Kasumi-1 (cell line): ENCODE measurements around the gene TNFSF8.

Source experiments
- DNase-seq, 2 experiments: peaks; one replicate each; lab custom pipeline; 2025; lab: John Stamatoyannopoulos, UW

Gene TNFSF8, protein sequence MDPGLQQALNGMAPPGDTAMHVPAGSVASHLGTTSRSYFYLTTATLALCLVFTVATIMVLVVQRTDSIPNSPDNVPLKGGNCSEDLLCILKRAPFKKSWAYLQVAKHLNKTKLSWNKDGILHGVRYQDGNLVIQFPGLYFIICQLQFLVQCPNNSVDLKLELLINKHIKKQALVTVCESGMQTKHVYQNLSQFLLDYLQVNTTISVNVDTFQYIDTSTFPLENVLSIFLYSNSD

DNA sequence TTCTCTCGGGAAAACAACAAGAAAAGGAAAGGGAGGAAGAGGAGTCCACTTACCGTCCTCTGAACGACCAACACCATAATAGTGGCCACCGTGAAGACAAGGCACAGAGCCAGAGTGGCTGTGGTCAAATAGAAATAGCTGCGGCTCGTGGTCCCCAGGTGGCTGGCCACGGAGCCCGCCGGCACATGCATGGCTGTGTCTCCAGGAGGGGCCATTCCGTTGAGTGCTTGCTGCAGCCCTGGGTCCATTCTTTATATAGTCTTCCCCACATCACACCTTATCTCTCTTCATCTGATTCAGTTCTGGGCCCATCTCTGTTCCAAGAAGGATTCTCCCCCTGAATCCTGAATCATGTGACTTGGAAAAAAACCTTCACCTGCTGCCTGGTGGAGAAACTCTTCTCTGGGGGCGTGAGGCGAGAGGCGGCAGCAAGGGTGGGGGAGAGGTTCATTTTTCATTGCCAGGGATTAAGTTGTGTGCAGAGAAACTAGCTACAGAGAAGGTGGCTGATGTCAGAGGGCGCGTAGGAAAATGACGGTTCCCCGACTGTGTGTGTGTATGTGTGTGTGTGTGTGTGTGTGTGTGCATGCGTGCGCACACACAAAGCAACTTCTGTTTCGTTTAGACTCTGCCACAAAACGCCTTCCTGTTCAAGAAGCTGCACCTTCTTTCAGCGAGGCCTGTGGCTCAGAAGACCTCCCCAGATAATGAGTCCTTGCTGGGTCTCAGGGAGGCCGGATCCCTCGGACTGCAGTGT is at the start of gene TNFSF8:
Gene TNFSF8, minus strand, starts transcription at position 536 of the 757 bp plus-strand sequence. Its CDS starts 288 bp downstream, at position 248.
- DNase-seq = peak; percentile 67 to 70

DNA sequence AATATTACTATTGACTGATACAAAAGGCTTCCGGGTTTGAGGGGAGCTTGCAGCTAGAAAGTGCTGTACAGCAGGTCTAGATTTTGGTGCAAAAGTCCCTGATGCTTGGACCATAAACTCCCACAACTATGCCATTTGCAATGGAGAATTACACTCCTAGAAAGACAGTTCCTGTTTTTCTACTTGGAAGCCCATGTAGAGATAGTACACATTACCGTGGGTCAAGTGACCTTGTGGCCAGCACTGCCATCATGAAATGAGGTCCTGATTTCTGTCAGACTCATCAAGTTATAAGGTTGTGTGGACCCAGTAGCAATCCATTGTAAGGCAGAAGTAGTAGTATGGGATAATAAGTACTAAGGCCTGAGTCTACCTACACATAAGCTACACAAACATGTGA is 42.8 kb upstream of the TNFSF8 start:
- DNase-seq = no peak

DNA sequence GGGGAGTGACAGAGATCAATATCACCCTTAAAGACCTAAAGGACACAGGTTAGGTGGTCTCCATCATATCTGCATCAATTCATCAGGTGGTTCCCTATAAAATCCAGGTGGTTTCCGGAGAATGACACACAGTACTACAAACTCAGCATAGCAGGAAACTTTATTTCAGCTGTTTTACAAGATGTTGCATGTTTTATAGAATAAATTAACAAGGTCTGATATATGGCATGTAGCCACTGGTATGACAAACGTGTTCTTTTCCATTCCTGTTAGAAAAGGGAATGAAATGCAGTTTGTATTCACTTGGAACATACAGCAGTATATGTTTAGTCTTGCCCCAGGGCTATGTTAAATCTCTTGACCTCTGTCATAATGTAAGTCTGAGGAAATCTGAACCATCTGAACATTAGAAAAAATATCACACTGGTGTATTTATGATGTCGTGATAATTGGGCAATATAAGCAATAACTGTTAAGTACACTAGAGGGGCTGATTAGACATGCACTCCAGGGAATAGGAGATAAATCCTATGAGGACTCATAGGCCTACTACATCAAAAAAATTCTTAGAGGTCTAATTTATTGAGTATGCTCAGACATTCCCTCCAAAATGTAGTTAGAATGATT is 42.2 kb upstream of the TNFSF8 start:
- no peak for DNase-seq

DNA sequence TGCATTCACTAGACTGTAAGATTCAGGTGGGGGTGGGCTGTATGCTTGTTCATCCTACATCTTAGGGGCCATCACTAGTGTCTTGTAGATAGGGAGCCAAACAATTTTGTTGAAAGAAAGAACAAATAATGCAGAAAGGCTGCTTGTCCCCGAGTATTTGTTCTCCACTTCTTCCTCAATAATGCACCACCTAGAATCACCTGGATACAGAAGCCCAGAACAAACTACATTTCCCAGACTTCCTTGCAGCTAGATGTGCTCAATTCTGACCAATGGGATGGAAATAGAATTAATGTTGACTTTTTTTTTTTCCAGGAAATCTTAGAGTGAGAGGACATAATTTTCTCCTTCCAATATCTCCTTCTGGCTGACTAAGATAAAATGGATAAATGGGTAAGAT is 38.9 kb upstream of the TNFSF8 start:
- no peak for DNase-seq

DNA sequence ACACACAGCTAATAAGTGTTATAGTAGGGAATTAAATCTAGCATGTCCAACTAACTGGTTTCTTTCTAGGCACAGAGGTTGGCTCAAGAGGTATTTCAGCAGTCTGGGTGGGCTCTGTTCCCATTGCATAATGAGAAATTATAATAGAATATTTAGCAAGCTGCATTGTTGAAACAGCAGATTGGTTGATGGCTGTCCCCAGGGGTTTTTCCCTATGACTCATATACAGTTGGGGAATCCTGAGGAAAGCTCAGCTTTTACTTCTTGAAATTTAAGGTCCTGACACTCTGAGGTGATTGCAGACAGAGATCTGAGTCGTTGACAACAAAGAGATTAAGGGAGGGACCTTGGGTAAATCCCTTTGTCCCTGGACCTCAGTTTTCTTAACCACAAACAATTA is 38.3 kb upstream of the TNFSF8 start:
- DNase-seq = no peak

DNA sequence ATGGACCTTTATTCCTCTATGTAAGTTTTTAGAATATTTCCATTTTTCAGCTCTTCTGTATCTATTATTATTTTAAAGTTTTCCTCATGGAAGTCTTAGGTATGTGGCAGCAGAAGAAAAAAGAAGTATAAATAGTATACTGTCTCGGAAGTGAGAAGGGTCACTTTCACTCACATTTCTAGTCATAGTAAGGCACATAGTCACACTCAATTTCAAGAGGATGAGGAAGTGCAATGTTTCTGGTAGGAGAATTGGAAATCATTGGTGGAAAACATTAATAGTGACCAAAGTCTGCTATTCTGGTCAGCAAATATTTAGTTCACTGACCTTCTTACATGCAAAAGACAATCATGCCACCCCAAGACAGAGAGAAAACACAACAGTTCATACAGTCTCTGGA is 35.2 kb upstream of the TNFSF8 start:
- DNase-seq = no peak

DNA sequence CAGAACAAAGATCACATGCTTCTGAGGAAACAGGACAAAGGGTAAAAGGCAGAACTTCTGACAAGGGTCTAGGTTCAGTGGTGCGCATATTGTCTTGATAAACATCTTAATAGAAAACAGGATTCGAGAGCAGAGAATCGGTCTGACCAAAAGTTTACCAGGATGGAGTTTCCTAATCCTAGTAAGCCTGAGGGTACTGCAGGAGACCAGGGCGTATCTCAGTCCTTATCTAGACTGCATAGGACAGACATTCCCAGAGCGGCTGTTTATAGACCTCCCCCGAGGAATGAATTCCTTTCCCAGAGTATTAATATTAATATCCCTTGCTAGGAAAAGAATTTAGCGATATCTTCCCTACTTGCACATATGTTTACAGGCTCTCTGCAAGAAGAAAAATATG is 32.4 kb upstream of the TNFSF8 start:
- no peak for DNase-seq

DNA sequence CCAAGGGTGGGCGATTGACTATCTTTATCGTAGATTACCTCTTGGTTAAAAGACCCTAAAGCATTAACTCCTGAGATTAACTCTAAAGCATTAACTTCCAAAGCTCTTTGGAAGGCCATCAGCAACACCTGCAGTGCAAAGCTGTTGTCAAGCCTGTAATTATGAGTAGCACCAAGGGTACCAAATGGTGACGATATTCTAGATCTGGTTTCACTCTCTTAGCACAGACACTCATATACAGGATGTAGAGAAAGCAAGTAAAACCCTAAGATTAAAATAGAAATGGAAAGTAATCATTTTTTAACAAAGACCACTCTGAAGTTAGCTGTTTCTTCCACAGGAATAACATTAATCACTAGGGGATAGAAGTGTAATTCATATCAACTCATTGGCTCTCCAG is 29.9 kb upstream of the TNFSF8 start:
- no peak for DNase-seq

DNA sequence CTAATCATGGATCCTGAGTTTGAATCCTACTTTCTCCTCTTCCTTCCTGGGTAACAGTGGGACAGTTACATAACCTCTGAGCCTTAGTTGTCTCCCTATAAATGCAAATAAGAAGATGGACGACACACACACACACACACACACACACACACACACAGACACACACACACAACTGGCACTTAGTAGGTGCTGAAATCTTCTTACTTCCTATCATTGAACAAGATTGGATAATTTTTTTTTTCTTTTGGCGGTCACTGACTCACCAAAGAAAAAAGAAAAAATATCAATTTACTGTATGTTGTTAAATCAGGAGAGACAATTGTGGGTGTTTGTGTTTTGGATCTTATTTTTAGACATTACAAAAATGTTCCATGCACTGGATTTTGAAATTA is 28.4 kb upstream of the TNFSF8 start:
- peak; percentile 84 to 85 for DNase-seq

DNA sequence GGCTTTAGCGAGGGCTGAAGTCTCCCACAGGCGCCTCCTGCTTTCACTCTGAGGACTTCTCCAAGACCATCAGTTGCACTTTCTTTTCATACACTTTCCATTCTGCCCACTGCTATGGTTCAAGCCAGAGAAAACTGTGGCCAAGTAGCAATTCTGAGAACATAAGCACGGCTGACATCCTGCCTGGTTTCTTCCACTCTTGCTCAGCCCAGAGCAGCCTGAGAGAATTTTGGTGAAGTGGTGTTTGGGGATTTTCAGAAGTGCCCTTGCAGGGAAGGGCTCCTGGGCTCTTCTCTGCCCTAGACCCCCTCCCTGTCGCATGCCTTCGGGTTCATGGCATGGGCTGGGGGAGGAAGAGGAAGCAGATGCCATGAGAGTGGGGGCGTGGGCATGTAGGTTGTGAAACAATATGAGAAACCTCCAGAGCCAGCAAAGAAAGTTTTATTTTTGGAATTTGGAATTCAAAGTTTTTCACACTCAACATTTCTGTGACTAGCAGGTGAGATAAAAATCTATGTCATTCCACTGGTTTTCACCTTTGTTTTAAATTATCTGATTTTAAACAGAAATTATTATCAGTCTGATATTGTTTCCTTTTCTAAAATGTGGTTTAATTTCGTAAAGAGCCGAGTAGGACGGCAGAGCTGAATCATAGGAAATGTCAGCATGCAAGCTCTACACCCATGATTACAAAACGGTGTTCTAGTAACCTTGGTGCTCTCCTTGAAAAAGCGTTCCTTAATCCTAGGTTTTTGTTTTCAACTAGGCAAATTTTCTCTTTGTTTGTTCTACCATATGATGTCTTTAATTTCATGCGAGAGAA is 27.8 kb upstream of the TNFSF8 start:
- peak; percentile 92 to 94 for DNase-seq

DNA sequence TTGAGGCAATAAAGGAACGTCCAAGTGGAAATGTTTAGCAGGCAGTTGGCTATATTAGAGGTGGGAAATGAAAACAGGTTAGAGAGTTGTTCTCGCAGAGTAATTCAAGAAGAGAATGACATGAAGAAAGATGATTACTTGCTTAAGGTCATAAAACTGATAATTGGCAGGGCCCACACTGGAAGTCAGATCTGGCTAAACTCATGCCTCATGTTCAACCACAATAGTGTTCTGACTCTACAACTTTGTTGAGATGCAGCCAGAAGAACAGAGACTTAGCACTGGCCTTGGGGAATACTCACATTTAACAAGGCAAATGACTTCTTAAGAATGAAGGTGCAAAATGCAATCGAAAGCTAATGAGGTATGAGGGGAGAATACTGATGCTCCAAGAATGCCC is 27.2 kb upstream of the TNFSF8 start:
- no peak for DNase-seq

DNA sequence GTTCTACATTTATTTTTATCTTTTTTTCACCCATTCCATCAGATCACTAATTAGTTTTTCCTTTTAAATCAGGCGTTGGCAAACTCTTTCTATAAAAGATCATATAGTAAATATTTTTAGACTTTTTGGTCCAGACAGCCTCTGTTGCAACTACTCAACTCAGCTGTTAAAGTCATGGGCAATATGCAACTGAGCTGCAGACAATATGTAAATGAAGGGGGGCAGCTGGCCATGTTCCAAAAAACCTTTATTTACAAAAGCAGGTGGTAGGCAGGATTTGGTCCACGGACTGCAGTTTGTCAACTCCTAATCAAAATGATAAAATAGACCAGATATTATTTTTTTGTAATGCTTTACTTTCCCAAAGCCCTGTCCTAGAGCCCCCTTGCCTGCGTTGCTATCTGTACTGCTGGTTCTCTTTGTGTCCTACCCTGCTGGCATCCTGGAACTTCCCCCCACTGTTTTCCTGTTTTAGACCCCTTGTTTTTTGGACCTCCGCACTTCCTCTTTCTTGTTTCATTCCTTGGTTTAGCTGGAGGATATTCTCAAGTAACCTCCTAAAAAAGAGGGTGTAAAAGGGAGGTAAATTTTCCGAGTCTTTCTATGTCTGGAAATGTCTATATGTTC is 24.7 kb upstream of the TNFSF8 start:
- peak; percentile 69 to 73 for DNase-seq

DNA sequence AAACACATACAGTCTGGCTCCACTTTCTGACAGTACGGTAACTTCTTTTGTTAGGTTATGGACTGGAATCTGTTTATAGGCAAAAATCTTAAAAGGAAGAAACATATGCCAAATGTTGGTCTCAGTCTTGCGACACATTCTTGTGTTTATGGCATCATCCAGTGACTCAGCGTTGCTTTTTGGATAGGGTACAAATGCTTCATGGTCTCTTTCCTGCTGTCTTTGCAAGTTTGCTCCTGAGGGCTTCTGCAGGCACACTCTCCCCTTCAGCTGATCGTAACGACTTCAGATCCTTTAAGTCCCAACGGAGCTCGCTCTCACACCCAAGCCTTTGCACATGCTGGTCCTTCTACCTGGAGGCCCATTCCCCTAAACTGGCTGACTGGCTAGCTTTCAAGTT is 23.6 kb upstream of the TNFSF8 start:
- DNase-seq = peak; percentile 75 to 87

DNA sequence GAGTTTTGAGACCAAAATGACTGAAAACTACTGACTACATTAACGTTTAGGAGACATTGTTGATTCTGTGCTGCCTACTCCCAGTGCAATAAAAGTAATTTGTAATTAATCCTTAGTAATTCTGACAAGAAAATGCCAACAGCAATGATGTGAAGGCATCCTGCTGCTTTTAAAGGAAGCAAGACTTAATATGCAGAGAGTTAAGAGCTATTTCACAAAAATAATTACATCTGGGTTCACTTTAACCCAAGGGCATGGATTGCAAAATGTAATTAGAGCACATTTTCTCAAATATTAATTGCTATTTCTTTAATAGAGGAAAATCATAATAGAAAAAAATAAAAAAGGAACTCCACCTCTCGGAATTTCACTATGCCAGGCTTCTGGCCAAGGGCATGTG is 22.7 kb upstream of the TNFSF8 start:
- no peak for DNase-seq

DNA sequence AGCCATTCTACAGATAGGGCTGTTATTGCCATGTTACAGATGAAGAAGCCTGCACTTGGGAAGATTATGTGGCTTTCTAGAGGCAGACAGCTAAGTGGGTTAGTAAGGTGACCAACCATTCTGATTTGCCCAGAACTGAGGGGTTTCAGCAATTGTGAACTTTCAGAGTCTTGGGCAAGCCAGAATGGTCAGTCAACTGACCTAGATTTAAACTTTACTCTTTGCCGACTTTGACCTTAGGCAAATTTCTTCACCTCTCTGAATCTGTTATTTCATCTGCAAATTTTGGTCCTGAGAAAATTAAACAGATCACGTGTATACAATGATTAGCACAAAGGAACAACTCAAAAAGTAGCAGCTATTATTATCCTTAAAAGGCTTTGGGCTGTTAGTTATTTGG is 20.4 kb upstream of the TNFSF8 start:
- DNase-seq = no peak

DNA sequence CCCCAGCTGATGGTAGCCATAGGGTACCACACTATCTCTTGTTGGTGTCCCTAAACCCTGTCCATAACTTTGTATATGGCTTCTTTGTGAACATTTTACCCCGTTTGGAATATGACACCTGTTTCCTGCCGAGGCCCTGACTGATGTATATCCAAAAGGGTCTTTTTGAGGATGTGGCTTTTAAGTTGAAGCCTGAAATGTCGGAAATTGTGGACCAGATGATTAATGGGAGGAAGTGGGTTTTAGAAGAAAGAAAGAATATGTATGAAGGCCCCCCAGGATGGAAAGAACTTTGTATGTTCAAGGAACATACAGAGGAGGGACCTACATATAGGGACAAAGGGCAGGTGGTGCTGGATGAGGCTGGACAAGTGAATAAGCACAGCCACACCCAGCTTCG is 16.7 kb upstream of the TNFSF8 start:
- peak; percentile 73 to 83 for DNase-seq

DNA sequence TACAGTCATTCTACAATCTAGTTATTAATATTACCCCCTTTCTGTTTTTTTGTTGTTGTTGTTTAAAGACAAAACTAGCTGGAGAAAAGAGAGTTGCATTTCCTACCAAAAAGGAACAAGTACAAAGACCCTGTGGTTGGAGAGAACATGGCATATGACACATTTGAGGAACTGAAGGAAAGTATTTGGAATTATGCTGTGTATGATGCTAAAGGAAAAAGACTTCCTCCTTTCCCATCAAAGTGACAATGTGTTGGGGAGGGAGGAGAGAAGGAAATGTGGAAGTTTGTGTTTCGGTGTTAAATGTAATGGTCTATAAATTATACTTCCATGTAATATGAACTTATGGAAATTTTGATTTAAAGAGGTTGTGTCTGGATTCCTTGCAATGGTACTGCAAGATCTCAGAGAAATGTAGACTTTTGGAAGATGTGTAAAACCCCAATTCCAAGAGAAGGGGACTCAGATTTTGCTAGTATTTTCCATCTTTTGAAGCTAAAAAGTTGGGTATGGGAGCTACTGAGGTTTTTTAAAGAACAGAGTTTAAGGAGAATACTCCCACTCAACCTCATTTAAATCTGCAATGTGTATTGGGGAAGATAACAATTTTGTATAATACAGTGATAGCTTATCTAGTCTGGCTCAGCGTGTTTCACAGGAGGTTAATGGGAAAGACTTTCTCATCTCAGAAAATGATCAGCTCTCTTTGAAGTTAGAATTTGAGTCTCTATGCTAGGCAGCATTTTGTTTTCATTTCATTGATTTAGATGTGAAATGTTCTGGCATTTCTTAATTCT is 15.4 kb upstream of the TNFSF8 start:
- DNase-seq = no peak

DNA sequence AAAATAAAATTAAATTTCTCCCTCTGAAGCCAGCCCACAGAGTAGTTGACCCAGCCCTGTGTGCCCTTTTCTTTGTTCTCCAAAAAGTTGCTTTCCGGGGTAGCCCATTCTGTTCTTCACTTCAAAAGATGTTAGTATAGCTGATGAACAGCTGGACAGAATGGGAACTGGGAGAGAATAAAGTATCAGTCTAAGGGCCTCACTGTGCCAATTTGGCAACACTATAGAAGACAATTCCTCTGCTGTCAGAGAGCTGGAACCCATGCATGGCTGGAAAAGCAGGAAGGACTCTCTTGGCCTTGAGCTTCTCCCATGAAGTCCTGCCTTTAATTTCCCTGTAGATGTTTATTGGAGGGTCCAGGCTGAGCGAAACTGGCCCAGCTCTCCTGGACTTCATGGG is 11.0 kb upstream of the TNFSF8 start:
- DNase-seq = no peak

DNA sequence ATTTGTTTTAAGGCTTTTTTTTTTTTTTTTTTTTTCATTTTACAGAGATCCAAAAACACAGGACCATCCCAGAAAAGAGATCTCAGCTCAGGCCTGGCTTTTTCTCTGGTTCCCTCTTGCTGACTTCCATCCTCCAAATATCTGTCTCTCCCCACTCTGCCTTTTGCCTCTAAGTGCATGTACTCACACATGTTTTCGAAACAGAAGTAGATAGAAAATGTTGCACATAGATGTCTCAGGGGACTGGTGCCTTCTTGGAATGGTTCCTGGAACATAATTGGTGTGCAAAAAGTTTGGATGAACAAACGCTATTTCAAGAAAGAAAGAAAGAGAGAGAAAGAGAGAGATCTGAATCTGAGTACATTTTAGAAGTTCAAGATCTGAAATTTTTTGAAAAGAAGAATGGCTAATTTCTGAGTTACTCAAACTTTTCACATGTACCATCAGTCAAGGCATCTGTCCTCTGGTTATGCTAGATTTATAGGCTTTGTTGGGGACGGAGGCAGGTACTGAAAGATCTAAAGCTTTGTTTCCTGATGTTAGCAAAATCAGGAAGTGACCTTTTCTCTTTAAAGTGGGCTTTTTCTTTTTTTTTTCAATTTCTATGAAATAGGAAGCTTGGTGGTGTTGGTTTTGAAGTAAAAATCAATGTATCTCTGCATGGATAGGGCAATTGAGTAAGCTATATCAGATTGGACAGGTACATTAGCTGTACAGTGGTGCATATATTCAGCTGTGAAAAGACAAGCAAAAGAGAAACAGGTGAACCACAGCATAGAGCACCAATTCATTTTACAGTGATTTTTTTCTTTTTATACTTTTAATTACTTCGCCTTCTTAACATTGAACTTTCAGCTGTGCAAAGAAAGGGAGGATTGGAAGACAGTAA is 8.5 kb upstream of the TNFSF8 start:
- DNase-seq = no peak

DNA sequence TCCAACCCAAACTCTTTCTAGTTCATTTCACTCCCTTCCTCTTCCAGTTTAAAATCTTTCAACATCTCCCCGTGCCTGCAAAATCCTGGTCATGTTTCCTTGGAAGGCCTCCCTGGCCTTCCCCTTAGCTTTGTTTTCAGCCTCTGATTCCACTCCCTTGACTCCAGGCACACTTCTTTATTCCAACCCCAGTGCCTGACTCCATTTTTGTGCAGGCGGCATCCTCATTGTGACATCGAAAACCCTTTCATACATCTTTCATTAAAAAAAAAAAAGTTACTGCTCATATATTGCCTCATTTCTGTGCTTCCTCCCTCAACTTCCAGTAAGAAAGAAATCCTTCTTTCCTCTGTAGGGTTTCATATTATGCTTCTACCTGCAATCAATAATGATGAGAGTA is 7.1 kb upstream of the TNFSF8 start:
- no peak for DNase-seq
